Omental fat pad (tissue), 4 donors: ENCODE data around the gene DNAJB2. TPM values are rescaled to one million over a fixed set of nuclear protein-coding genes. Genes with fewer than 3 reads are reported as not detected.

Source experiments
- ATAC-seq: fragments of 150-250 bp; one replicate; pipeline ENCODE4 v1.9.1; 2016; ENCODE audit warnings: mild to moderate bottlenecking, moderate library complexity; ENCODE audit not compliant: low FRiP score
- DNase-seq: peaks from one replicate; pipeline ENCODE4 v3.0.0-alpha.2; 2019; ENCODE audit warnings: low spot score
- total RNA-seq, 4 donors: library from RNA; depleted of rRNA; stranded (reverse); fragments of >200 nt; gene quantifications; one replicate each; pipeline ENCODE4 v1.1.0, GENCODE V29; 2016
- TF ChIP-seq, protein P1 (sequence below), 3 donors: fragments of 450-650 bp; IDR thresholded peaks; one replicate each; pipeline ENCODE4 v1.5.1; 2016 to 2017; ENCODE audit warnings: antibody characterized with exemption in 3 of 3, mild to moderate bottlenecking in 3 of 3, moderate library complexity in 2 of 3

DNAJB2 gene
- total RNA-seq, 4 donors from 2014 or later, result 27.5 to 56.6 (median 46.8) TPM

DNA sequence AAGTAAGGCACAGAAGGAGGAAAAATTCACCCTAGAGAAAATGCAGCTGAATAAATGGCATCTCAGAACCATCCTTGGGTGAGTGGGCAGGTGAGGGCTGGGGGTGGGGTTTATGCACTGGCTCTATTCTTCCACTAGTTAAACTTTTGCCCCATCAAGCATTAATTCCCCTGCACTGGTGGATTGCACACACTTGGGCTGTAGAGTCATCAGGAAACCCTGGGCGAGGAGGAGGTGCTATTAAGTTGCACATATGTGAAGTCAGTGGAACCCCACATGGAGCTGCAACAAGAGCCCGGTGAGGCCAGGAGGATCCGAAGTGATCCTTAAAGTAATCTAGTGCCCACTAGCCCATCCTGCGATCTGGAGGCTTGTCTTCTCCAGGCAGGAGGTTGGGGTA lies 6.8 kb upstream of the DNAJB2 start:
- TF ChIP-seq, protein P1, sequence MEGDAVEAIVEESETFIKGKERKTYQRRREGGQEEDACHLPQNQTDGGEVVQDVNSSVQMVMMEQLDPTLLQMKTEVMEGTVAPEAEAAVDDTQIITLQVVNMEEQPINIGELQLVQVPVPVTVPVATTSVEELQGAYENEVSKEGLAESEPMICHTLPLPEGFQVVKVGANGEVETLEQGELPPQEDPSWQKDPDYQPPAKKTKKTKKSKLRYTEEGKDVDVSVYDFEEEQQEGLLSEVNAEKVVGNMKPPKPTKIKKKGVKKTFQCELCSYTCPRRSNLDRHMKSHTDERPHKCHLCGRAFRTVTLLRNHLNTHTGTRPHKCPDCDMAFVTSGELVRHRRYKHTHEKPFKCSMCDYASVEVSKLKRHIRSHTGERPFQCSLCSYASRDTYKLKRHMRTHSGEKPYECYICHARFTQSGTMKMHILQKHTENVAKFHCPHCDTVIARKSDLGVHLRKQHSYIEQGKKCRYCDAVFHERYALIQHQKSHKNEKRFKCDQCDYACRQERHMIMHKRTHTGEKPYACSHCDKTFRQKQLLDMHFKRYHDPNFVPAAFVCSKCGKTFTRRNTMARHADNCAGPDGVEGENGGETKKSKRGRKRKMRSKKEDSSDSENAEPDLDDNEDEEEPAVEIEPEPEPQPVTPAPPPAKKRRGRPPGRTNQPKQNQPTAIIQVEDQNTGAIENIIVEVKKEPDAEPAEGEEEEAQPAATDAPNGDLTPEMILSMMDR (IDR thresholded peaks at IDR 0.05), result no peak
- DNase-seq (no peak), ATAC-seq (no peak)

DNA sequence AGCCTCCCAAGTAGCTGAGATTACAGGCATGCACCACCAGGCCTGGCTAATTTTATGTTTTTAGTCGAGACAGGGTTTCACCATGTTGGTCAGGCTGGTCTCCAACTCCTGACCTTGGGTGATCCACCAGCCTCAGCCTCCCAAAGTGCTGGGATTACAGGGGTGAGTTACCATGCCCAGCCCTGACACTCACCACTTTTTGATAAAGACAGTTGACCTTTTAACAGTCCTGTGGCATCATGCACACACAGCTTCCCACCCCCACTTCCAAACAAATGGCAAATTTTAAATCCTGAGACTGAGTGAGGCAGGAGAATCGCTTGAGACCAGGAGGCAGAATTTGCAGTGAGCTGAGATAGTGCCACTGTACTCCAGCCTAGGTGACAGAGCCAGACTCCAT lies 6.2 kb upstream of the DNAJB2 start:
- ATAC-seq (no peak), DNase-seq (no peak)
- TF ChIP-seq, protein P1 (IDR thresholded peaks at IDR 0.05), result no peak

DNA sequence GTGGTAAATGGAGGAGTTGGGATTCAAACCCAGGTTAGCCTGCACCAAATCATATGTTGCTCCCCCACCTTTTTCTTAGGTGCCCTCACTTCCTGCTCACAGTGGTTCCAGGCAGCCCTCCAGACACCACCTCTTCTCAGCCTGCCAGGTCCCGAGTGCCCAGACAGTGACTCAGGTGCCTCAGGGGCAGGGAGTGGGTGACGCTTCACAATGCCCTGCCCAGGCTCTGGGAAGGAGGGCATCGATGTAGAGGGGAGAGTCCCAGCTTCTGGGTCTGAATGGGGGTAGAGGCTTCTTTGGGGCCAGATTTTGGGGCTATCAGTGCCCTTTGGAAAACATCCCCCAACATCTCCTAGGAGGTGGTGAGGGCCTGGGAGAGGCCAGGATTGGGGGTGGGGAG lies 5.2 kb upstream of the DNAJB2 start:
- DNase-seq, result no peak
- TF ChIP-seq, protein P1 (IDR thresholded peaks at IDR 0.05), result no peak
- ATAC-seq, result no peak

DNA sequence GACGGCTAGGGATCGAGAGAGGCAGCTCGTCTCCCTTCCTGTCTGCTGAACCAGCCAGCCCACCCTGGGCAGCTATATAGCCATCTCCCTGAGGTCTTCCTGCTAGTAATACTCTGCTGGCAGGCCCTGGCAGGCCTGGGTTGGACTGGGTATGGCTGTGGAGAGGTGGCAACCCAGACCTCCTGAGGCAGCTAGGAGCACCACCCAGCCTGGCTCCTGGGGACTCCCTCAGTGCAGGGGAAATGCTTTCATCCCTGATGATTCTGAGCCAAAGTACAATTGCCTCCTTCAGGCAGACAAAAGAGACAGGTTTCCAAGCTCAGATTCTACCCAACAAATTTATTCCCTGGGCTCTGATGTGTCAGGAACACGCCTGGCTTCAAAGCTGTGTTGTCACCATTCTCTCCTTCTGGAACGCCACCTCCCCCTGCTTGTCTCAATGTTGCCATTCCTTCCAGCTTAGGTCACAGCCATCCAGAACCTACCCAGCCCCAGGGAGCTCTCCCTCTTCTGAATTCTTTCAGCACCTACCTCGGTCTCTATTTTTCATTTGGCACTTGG lies 4.7 kb upstream of the DNAJB2 start:
- DNase-seq (no peak), ATAC-seq (no peak)
- TF ChIP-seq, protein P1 (IDR thresholded peaks at IDR 0.05), result no peak

DNA sequence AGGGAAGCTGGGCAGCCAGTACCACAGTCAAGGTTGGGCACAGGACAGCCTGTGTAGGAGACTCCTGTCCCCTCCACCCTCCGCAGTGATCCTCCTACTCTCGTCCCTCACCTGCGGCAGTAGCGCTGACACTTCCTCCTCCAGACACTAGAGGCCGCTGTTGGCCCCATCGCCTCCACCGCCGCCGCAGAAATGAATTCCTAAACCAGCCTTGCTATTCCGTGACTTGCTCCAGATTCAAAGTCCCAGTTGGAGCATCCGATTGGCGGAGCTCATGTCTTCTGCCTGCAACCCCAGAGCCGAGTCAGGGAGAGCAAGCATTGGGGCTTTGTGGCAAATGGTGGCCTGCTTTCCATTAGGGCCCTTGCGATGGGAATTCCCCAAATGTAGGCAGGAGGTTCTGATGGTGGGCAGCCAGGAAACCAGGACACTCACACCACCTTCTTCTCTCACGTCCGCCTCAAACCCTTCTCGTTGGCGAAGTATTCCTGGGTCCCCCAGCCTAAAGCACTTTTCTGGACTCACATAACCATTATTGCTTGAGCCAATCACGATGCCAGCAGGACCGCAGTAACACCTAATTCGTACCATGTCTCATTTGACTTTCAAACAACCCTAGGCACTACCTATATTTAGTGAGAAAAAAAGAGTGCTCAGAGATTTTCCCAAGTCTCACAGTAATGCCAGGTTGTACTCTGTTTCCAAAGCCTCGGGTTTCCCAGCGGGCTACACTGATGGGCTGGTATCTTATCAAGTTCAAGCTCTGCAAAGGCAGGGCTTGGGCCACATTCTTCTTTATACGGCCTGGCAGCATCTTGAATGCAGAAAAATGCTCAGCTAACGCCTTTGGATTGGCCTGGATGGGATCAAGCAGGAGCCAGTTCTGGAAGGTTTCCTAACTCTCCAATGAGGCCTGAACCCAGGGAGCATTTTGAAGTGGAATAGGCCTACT lies 1.2 kb upstream of the DNAJB2 start:
- ATAC-seq (peak; percentile 15), DNase-seq (peak; percentile 68)
- TF ChIP-seq, protein P1 (IDR thresholded peaks at IDR 0.05), result peak in 1 of 3 donors; percentile 83

DNA sequence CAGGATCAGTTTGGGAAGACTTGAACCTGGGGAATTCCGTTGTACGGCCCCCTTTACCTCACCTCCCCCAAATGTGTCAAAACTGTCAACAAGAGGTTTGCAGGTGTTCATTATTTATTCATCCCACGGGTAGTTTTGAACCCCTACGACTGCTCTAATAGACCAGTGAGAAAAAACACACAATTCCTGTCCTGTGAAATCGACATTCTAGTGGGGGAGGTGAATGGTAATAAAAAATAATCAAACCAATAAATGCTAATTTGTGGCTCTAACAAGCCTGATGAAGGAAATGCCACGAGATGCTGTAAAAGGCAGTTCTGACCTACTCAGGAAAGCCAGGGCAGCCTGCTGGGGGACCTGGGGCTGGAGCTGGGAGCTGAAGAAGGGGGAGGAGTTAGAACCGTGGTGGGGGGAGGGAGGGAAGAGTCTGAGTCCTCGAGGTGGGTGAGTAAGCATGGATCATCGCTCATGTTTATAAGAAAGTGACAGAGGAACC lies 463 bp upstream of the DNAJB2 start:
- no peak for ATAC-seq

More for the DNA sequence above, 463 bp upstream of the DNAJB2 start:
- DNase-seq, result no peak
- TF ChIP-seq, protein P1 (IDR thresholded peaks at IDR 0.05), result no peak
